Prostate gland (tissue), 2 donors: ENCODE measurements around the gene TGIF2.

Experiments
- POLR2A ChIP-seq: fragments of 450-650 bp; IDR thresholded peaks from one replicate; pipeline ENCODE4 v1.6.1; 2016; ENCODE audit warnings: antibody characterized with exemption, mild to moderate bottlenecking
- TF ChIP-seq, protein P1 (sequence below), 4 experiments: fragments of 200-600 bp in 2 of 4; fragments of 450-650 bp in 2 of 4; sonication (generic) in 2 of 4; IDR thresholded peaks; 1 replicate in 3 of 4; 2 replicates in 1 of 4; pipeline ENCODE4 v1.5.1; 2016 to 2019; ENCODE audit warnings: antibody characterized with exemption in 4 of 4, mild to moderate bottlenecking in 2 of 4, moderate library complexity in 2 of 4

DNA sequence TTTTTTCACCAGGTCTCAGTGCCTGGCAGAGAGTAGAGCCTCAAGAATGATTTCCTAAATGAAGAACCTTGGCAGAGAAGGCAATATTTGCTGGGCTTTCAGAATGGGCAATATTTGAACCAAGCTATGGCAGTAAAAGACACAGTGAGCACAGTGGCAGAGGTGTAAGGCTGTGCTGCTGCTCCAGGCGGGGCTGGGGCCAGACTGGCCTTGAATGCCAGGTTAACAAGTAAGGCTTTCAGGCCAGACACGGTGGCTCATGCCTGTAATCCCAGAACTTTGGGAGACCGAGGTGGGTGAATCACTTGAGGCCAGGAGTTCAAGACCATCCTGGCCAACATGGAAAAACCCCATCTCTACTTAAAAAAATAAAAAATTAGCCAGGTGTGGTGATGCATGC, 40.6 kb upstream of the TGIF2 start:
- no peak for TF ChIP-seq POLR2A
- TF ChIP-seq, protein P1, sequence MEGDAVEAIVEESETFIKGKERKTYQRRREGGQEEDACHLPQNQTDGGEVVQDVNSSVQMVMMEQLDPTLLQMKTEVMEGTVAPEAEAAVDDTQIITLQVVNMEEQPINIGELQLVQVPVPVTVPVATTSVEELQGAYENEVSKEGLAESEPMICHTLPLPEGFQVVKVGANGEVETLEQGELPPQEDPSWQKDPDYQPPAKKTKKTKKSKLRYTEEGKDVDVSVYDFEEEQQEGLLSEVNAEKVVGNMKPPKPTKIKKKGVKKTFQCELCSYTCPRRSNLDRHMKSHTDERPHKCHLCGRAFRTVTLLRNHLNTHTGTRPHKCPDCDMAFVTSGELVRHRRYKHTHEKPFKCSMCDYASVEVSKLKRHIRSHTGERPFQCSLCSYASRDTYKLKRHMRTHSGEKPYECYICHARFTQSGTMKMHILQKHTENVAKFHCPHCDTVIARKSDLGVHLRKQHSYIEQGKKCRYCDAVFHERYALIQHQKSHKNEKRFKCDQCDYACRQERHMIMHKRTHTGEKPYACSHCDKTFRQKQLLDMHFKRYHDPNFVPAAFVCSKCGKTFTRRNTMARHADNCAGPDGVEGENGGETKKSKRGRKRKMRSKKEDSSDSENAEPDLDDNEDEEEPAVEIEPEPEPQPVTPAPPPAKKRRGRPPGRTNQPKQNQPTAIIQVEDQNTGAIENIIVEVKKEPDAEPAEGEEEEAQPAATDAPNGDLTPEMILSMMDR (IDR thresholded peaks at IDR 0.05): no peak
